Measurements from ENCODE around the gene GPALPP1.
"Not testable (repeated sequence)": the region's sequence is repeated elsewhere in the genome, so short reads cannot be mapped to it uniquely, and the experiment has no call there.

Gene GPALPP1

GRCh38 chr13:45063889-45064288 lies 74.6 kb downstream of the GPALPP1 start:
- not testable (repeated sequence) for DNase-seq

GRCh38 chr13:45064889-45065288 lies 75.6 kb downstream of the GPALPP1 start:
- DNase-seq, result no peak

- no peak for DNase-seq
These were observed 79.0 kb downstream of the GPALPP1 start for GRCh38 chr13:45068036-45069001.

GRCh38 chr13:45073809-45074208 lies 84.5 kb downstream of the GPALPP1 start:
- peak; percentile 60 for DNase-seq

- no peak for DNase-seq
These were observed 85.4 kb downstream of the GPALPP1 start for GRCh38 chr13:45074721-45075120.

- DNase-seq, result no peak
These were observed 88.7 kb downstream of the GPALPP1 start for GRCh38 chr13:45078003-45078402.

Data from OCI-M1 (cell line).